Stimulated activated CD8-positive, alpha-beta memory T cell treated with anti-CD3 and anti-CD28 coated beads, Interleukin-7, amount 100 ng/mL, for 4 hours (primary cell): ENCODE measurements around the gene GIPC2.

ENCODE experiments used
- DNase-seq, 2 donors: peaks; one replicate each; pipeline ENCODE4 v3.0.0-alpha.2; 2020; ENCODE audit warnings: low read depth in 2 of 2

GIPC2 gene

GRCh38 chr1:78145105-78145580 is 99.4 kb downstream of the GIPC2 start:
- no peak for DNase-seq

- DNase-seq: no peak
Measured at GRCh38 chr1:78146205-78146771, 100.5 kb downstream of the GIPC2 start.

GRCh38 chr1:78147031-78147430 is 101.3 kb downstream of the GIPC2 start:
- DNase-seq: no peak

- DNase-seq: no peak
Measured at GRCh38 chr1:78153092-78153736, 107.4 kb downstream of the GIPC2 start.

GRCh38 chr1:78155121-78155520 is 109.4 kb downstream of the GIPC2 start:
- DNase-seq: no peak

- DNase-seq: no peak
Measured at GRCh38 chr1:78156805-78157521, 111.2 kb downstream of the GIPC2 start.

- DNase-seq: no peak
Measured at GRCh38 chr1:78165816-78166215, 120.0 kb downstream of the GIPC2 start.

GRCh38 chr1:78168306-78168705 is 122.5 kb downstream of the GIPC2 start:
- no peak for DNase-seq

- no peak for DNase-seq
Measured at GRCh38 chr1:78170859-78171258, 125.1 kb downstream of the GIPC2 start.

GRCh38 chr1:78171736-78172590 is 126.2 kb downstream of the GIPC2 start:
- DNase-seq: no peak

- DNase-seq: no peak
Measured at GRCh38 chr1:78176448-78176847, 130.7 kb downstream of the GIPC2 start.

- no peak for DNase-seq
Measured at GRCh38 chr1:78177708-78178270, 132.0 kb downstream of the GIPC2 start.

- DNase-seq: no peak
Measured at GRCh38 chr1:78178816-78179215, 133.1 kb downstream of the GIPC2 start.

GRCh38 chr1:78184460-78185072 is 138.8 kb downstream of the GIPC2 start:
- DNase-seq: no peak
